Measurements from ENCODE around the gene NR5A1.

NR5A1 gene

GRCh38 chr9:124477648-124478285 is 29.4 kb downstream of the NR5A1 start:
- Histone ChIP-seq H3K9me3 (ENCODE audit: insufficient read depth, low read depth, low read length) (no peaks in the 10 kb centered on the region), H2AFZ (ENCODE audit: low read length) (no peak overlapping the region), H4K20me1 (ENCODE audit: insufficient read depth, low read length, poor library complexity, severe bottlenecking) (no peaks in the 10 kb centered on the region), H3F3A (ENCODE audit: low read depth) (no peaks in the 10 kb centered on the region), H3K9ac (ENCODE audit: low read depth, low read length, poor library complexity, severe bottlenecking) (no peak overlapping the region), H3K27me3 (ENCODE audit: insufficient read depth, low read length, poor library complexity, severe bottlenecking) (no peaks in the 10 kb centered on the region), H3K4me1 (ENCODE audit: insufficient read depth, low read length, poor library complexity, severe bottlenecking) (no peaks in the 10 kb centered on the region), H3K36me3 (ENCODE audit: insufficient read depth, low read length) (no peaks in the 10 kb centered on the region), H3K9me2 (replicated peaks; ENCODE audit: low read depth, low read length) (no peaks in the 10 kb centered on the region), H3K4me2 (ENCODE audit: low read depth, low read length, poor library complexity, severe bottlenecking) (no peak overlapping the region), H3K79me2 (ENCODE audit: insufficient read depth, low read length) (no peaks in the 10 kb centered on the region), H3K4me3 (ENCODE audit: low read length, poor library complexity, severe bottlenecking) (no peak overlapping the region)
- TF ChIP-seq CTCF (conservative IDR thresholded peaks at IDR 0.05; ENCODE audit: low read length) (no peak), EZH2phosphoT487 (IDR thresholded peaks at IDR 0.05; ENCODE audit: borderline replicate concordance) (no peak)

- TF ChIP-seq CTCF (conservative IDR thresholded peaks at IDR 0.05; ENCODE audit: low read length) (no peak), EZH2phosphoT487 (IDR thresholded peaks at IDR 0.05; ENCODE audit: borderline replicate concordance) (no peak)
Observed at GRCh38 chr9:124477211-124477647, 30.0 kb downstream of the NR5A1 start.

GRCh38 chr9:124475868-124476690 is 31.1 kb downstream of the NR5A1 start:
- Histone ChIP-seq H3K27me3 (ENCODE audit: insufficient read depth, low read length, poor library complexity, severe bottlenecking) (no peaks in the 10 kb centered on the region), H3K4me2 (ENCODE audit: low read depth, low read length, poor library complexity, severe bottlenecking) (no peak overlapping the region), H3K9me2 (replicated peaks; ENCODE audit: low read depth, low read length) (no peaks in the 10 kb centered on the region), H3K4me3 (ENCODE audit: low read length, poor library complexity, severe bottlenecking) (no peak overlapping the region), H3K9ac (ENCODE audit: low read depth, low read length, poor library complexity, severe bottlenecking) (no peak overlapping the region), H2AFZ (ENCODE audit: low read length) (no peak overlapping the region), H3K9me3 (ENCODE audit: insufficient read depth, low read depth, low read length) (no peaks in the 10 kb centered on the region), H3K79me2 (ENCODE audit: insufficient read depth, low read length) (no peaks in the 10 kb centered on the region), H3K4me1 (ENCODE audit: insufficient read depth, low read length, poor library complexity, severe bottlenecking) (no peaks in the 10 kb centered on the region), H3F3A (ENCODE audit: low read depth) (no peaks in the 10 kb centered on the region), H4K20me1 (ENCODE audit: insufficient read depth, low read length, poor library complexity, severe bottlenecking) (no peaks in the 10 kb centered on the region), H3K36me3 (ENCODE audit: insufficient read depth, low read length) (no peaks in the 10 kb centered on the region)
- TF ChIP-seq EZH2phosphoT487 (IDR thresholded peaks at IDR 0.05; ENCODE audit: borderline replicate concordance), result no peak
- no peak for TF ChIP-seq CTCF (conservative IDR thresholded peaks at IDR 0.05; ENCODE audit: low read length)

More at GRCh38 chr9:124477211-124477647, 30.0 kb downstream of the NR5A1 start:
- Histone ChIP-seq H3K4me3 (ENCODE audit: low read length, poor library complexity, severe bottlenecking) (no peak overlapping the region), H3K4me2 (ENCODE audit: low read depth, low read length, poor library complexity, severe bottlenecking) (no peak overlapping the region), H3K9me2 (replicated peaks; ENCODE audit: low read depth, low read length) (no peaks in the 10 kb centered on the region), H3K27me3 (ENCODE audit: insufficient read depth, low read length, poor library complexity, severe bottlenecking) (no peaks in the 10 kb centered on the region), H3K36me3 (ENCODE audit: insufficient read depth, low read length) (no peaks in the 10 kb centered on the region), H3K79me2 (ENCODE audit: insufficient read depth, low read length) (no peaks in the 10 kb centered on the region), H3F3A (ENCODE audit: low read depth) (no peaks in the 10 kb centered on the region), H3K4me1 (ENCODE audit: insufficient read depth, low read length, poor library complexity, severe bottlenecking) (no peaks in the 10 kb centered on the region), H3K9me3 (ENCODE audit: insufficient read depth, low read depth, low read length) (no peaks in the 10 kb centered on the region), H4K20me1 (ENCODE audit: insufficient read depth, low read length, poor library complexity, severe bottlenecking) (no peaks in the 10 kb centered on the region), H3K9ac (ENCODE audit: low read depth, low read length, poor library complexity, severe bottlenecking) (no peak overlapping the region), H2AFZ (ENCODE audit: low read length) (no peak overlapping the region)
